ENCODE data around the gene SPDYE11. TPM values are rescaled to one million over a fixed set of nuclear protein-coding genes. Genes with fewer than 3 reads are reported as not detected.
A peak's percentile ranks its signal among the peaks of the same experiment; 100 is the strongest.
"Not testable (repeated sequence)": the region's sequence is repeated elsewhere in the genome, so short reads cannot be mapped to it uniquely, and the experiment has no call there.

SPDYE11 gene, protein sequence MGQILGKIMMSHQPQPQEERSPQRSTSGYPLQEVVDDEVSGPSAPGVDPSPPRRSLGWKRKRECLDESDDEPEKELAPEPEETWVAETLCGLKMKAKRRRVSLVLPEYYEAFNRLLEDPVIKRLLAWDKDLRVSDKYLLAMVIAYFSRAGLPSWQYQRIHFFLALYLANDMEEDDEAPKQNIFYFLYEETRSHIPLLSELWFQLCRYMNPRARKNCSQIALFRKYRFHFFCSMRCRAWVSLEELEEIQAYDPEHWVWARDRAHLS
- total RNA-seq, result not detected
- polyA plus RNA-seq, result not detected
- long read RNA-seq, donor 1, result 0 reads
- long read RNA-seq, donor 2, result 0 reads

DNA sequence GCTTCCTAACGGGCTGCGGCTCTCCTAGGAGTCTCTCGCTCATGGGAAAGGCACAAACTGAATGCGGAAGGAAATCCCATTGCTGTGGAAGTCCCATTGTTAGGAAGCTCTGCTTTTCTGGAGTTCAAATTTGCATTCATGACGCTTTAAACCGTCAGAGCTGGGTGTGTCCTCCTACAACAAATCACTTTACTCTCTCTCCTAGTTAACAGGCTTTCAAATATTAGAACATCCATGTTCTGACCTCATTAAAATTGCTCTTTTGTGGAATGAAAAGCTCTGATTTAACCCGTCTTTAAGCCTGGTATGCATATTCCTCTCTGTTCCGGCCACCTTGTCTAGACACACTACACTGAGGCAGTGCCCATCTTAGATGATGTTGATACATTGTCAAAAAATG lies at the start of gene SPDYE11:
SPDYE11 (minus strand) TSS at position 101 of the 400 bp plus-strand sequence. CDS start 1,800 bp downstream, outside the sequence.
- H3K36me3 ChIP-seq (ENCODE audit: insufficient read depth in 1 of 2, low read depth in 1 of 2); intact Hi-C loops (cut with DNase I); ATAC-seq; H3K4me3 ChIP-seq; H3K9me3 ChIP-seq; H3K27ac ChIP-seq; H3K4me1 ChIP-seq; DNase-seq; H3K27me3 ChIP-seq (ENCODE audit: insufficient read depth in 3 of 3, low read length in 2 of 3): not testable (repeated sequence)
- WGBS, 3 donors, result no CpG with 5 or more reads among the region's 8 CpGs

DNA sequence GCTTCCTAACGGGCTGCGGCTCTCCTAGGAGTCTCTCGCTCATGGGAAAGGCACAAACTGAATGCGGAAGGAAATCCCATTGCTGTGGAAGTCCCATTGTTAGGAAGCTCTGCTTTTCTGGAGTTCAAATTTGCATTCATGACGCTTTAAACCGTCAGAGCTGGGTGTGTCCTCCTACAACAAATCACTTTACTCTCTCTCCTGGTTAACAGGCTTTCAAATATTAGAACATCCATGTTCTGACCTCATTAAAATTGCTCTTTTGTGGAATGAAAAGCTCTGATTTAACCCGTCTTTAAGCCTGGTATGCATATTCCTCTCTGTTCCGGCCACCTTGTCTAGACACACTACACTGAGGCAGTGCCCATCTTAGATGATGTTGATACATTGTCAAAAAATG lies 28.2 kb upstream of the SPDYE11 start, which contains the start of gene SPDYE9:
SPDYE9 (minus strand) TSS at position 101 of the 400 bp plus-strand sequence. CDS start 1,800 bp downstream, outside the sequence.
- intact Hi-C loops (cut with DNase I); ATAC-seq; H3K27me3 ChIP-seq (ENCODE audit: insufficient read depth in 3 of 3, low read length in 2 of 3); H3K9me3 ChIP-seq; H3K4me1 ChIP-seq; H3K4me3 ChIP-seq; DNase-seq; H3K36me3 ChIP-seq (ENCODE audit: insufficient read depth in 1 of 2, low read depth in 1 of 2); H3K27ac ChIP-seq: not testable (repeated sequence)
- WGBS, 3 donors, result no CpG with 5 or more reads among the region's 8 CpGs

DNA sequence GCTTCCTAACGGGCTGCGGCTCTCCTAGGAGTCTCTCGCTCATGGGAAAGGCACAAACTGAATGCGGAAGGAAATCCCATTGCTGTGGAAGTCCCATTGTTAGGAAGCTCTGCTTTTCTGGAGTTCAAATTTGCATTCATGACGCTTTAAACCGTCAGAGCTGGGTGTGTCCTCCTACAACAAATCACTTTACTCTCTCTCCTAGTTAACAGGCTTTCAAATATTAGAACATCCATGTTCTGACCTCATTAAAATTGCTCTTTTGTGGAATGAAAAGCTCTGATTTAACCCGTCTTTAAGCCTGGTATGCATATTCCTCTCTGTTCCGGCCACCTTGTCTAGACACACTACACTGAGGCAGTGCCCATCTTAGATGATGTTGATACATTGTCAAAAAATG lies 28.0 kb downstream of the SPDYE11 start, which contains the start of gene SPDYE8:
SPDYE8 (minus strand) TSS at position 101 of the 400 bp plus-strand sequence. CDS start 1,800 bp downstream, outside the sequence.
- H3K27me3 ChIP-seq (ENCODE audit: insufficient read depth in 3 of 3, low read length in 2 of 3); H3K4me3 ChIP-seq; ATAC-seq; H3K9me3 ChIP-seq; intact Hi-C loops (cut with DNase I); H3K27ac ChIP-seq; DNase-seq; H3K36me3 ChIP-seq (ENCODE audit: insufficient read depth in 1 of 2, low read depth in 1 of 2); H3K4me1 ChIP-seq: not testable (repeated sequence)
- no CpG with 5 or more reads among the region's 8 CpGs for WGBS, 3 donors

DNA sequence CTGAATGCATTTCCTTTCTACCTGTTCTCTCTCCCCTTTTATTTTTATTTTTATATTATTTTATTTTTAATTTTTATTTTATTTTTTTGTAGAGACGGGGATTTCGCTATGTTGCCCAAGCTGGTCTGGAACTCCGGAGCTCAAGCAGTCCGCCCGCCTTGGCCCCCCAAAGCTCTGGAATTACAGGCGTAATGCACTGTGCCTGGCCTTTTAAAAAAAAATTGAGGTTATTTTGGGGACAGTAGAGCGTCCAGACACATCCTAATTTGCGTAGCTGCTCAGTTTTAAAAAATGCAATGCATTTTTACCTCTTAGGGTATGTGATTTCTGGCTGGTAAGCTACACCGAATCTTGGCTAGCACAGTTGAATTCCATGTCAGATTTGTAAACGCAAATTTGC lies 51.2 kb downstream of the SPDYE11 start:
- H3K4me1 ChIP-seq; H3K9me3 ChIP-seq; H3K27ac ChIP-seq; H3K27me3 ChIP-seq (ENCODE audit: insufficient read depth in 3 of 3, low read length in 2 of 3); ATAC-seq; intact Hi-C loops (cut with DNase I); H3K36me3 ChIP-seq (ENCODE audit: insufficient read depth in 1 of 2, low read depth in 1 of 2): not testable (repeated sequence)
- DNase-seq, result peak; percentile 9 to 23
- peak overlapping the region; percentile 65 for H3K4me3 ChIP-seq
- 19 to 23% (median 21%) methylated on average over 10 of the region's 10 CpGs for WGBS, 3 donors

DNA sequence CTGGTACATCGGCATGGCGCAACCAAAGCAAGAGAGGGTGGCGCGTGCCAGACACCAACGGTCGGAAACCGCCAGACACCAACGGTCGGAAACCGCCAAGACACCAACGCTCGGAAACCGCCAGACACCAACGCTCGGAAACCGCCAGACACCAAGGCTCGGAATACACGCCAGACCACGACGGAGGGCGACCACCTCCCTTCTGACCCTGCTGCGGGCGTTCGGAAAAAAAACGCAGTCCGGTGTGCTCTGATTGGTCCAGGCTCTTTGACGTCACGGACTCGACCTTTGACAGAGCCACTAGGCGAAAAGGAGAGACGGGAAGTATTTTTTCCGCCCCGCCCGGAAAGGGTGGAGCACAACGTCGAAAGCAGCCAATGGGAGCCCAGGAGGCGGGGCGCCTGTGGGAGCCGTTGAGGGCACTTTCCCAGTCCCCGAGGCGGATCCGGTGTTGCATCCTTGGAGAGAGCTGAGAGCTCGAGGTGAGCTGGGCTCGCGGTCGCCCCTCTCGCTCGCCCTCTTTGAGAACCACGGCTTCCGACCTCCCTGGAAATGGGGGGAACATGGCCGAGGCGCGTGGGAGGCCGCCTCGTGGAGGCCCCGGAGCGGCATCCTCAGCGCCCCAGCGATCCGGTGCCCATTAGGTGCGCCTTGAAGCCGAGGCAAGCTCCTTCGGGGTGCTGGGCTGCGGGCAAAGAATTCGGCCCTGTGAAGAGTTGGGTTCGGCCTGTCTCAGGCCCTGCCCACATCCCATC lies 51.8 kb downstream of the SPDYE11 start:
- H3K4me1 ChIP-seq; H3K36me3 ChIP-seq (ENCODE audit: insufficient read depth in 1 of 2, low read depth in 1 of 2); intact Hi-C loops (cut with DNase I); H3K9me3 ChIP-seq; H3K27me3 ChIP-seq (ENCODE audit: insufficient read depth in 3 of 3, low read length in 2 of 3): not testable (repeated sequence)
- peak; percentile 79 to 92 for DNase-seq
- Histone ChIP-seq H3K4me3 (peak overlapping the region; percentile 65), H3K27ac (peak overlapping the region; percentile 84)
- ATAC-seq, result peak; percentile 94 to 96 (median 96)
- 0% methylated on average over 41 to 47 of the region's 66 CpGs for WGBS, 3 donors

DNA sequence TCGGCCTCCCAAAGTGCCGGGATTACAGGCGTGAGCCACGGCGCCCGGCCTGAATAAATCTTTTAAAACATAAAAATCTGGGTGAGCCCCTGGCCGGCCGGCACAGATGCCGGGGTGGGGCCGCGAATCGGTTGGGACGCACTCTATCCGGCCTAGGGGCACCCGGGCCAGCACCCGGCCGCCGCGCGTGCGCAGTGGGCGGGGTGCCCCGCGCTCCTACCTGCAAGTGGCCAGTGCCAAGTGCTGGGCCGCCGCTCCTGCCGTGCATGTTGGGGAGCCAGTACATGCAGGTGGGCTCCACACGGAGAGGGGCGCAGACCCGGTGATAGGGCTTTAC lies 52.4 kb downstream of the SPDYE11 start:
- H3K9me3 ChIP-seq; intact Hi-C loops (cut with DNase I); H3K4me1 ChIP-seq; H3K36me3 ChIP-seq (ENCODE audit: insufficient read depth in 1 of 2, low read depth in 1 of 2); H3K27me3 ChIP-seq (ENCODE audit: insufficient read depth in 3 of 3, low read length in 2 of 3): not testable (repeated sequence)
- DNase-seq, result peak; percentile 79 to 85
- ATAC-seq, result peak; percentile 95 to 97 (median 96)
- 0 to 1% (median 1%) methylated on average over 13 to 16 of the region's 30 CpGs for WGBS, 3 donors
- H3K27ac ChIP-seq, result peak overlapping the region; percentile 84
- H3K4me3 ChIP-seq, result peak overlapping the region; percentile 65

DNA sequence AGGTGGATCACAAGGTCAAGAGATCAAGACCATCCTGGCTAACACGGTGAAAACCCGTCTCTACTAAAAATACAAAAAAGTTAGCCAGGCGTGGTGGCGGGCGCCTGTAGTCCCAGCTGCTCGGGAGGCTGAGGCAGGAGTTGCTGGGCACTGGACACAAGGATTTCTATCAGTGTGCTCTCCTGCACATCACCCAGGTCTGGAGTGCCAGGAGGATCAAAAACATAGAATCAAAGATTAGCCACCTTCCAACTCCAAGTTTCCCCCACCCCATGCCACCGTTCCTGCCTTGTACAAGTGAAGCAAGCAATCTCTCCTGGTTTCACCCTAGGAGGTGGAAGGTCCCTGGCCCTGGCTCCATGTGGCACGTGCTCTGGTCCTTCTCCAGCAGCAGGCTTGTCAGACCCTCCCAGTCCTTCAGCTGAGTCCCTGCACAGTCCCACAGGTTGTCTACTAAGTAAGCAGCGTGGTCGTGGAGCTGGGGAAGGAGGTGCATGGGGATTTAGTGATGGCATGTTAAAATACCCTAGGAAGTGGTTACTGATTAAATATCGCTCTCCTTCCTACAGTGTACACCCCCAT lies 59.7 kb downstream of the SPDYE11 start:
- H3K36me3 ChIP-seq (ENCODE audit: insufficient read depth in 1 of 2, low read depth in 1 of 2); H3K27ac ChIP-seq; H3K4me1 ChIP-seq; DNase-seq; intact Hi-C loops (cut with DNase I); H3K4me3 ChIP-seq; H3K27me3 ChIP-seq (ENCODE audit: insufficient read depth in 3 of 3, low read length in 2 of 3); H3K9me3 ChIP-seq: not testable (repeated sequence)
- ATAC-seq, result peak in 1 of 4 donors; percentile 34
- WGBS, 3 donors, result no CpG with 5 or more reads among the region's 11 CpGs

Other genes with a start within 250 kb of the SPDYE11 start
- 1 to 10 TPM; 1.2 to 4.2 (median 2.0) TPM for gene TYW1B, start 229.7 kb downstream of the SPDYE11 start, total RNA-seq
- gene TYW1B, start 229.7 kb downstream of the SPDYE11 start, polyA plus RNA-seq, result 1 to 10 TPM; 1.1 to 6.5 (median 1.5) TPM
- gene POM121, start 132.8 kb downstream of the SPDYE11 start, total RNA-seq, result 10 to 100 TPM; 16.6 to 28.1 (median 21.1) TPM
- gene POM121, start 132.8 kb downstream of the SPDYE11 start, polyA plus RNA-seq, result 10 to 100 TPM in 1 of 3 donors, 1 to 10 TPM in 2; 8.0 to 18.0 (median 9.3) TPM
- gene TRIM74, start 88.4 kb downstream of the SPDYE11 start, total RNA-seq, result under 1 TPM in 1 of 4 donors, not detected in 3; 0.36 TPM
- gene TRIM74, start 88.4 kb downstream of the SPDYE11 start, polyA plus RNA-seq, result under 1 TPM; 0.06 to 0.34 (median 0.07) TPM
- not detected for gene SPDYE8, start 28.1 kb downstream of the SPDYE11 start, total RNA-seq
- gene SPDYE8, start 28.1 kb downstream of the SPDYE11 start, polyA plus RNA-seq, result not detected
- not detected for gene SPDYE9, start 28.1 kb upstream of the SPDYE11 start, total RNA-seq
- not detected for gene SPDYE9, start 28.1 kb upstream of the SPDYE11 start, polyA plus RNA-seq

Measured in psoas muscle (tissue), 8 donors.